Measurements from ENCODE around the gene ARMC7.

DNA sequence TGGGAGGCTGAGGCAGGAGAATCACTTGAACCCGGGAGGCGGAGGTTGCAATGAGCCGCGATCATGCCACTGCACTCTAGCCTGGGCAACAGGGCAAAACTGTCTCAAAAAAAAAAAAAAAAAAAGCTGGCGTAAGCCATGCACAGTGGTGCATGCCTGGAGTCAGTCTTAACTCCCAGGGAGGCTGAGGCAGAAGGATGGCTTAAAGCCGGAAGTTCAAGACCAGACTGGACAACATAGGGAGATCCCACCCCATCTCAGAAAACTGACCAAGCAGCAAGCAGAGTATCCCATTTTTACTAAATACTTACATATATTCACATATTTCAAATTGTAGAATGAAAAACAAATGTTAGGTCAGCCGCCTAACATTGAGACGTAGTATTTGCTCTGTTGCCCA is 17.2 kb downstream of the ARMC7 start:
- TF ChIP-seq, protein P1, sequence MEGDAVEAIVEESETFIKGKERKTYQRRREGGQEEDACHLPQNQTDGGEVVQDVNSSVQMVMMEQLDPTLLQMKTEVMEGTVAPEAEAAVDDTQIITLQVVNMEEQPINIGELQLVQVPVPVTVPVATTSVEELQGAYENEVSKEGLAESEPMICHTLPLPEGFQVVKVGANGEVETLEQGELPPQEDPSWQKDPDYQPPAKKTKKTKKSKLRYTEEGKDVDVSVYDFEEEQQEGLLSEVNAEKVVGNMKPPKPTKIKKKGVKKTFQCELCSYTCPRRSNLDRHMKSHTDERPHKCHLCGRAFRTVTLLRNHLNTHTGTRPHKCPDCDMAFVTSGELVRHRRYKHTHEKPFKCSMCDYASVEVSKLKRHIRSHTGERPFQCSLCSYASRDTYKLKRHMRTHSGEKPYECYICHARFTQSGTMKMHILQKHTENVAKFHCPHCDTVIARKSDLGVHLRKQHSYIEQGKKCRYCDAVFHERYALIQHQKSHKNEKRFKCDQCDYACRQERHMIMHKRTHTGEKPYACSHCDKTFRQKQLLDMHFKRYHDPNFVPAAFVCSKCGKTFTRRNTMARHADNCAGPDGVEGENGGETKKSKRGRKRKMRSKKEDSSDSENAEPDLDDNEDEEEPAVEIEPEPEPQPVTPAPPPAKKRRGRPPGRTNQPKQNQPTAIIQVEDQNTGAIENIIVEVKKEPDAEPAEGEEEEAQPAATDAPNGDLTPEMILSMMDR (conservative IDR thresholded peaks at IDR 0.05 in 1 of 2, IDR thresholded peaks at IDR 0.05 in 1 of 2; ENCODE audit: extremely low read depth in 1 of 2, insufficient read depth in 1 of 2, low read depth in 1 of 2, low read length in 2 of 2) = no peak
- TF ChIP-seq EZH2 (IDR thresholded peaks at IDR 0.05; ENCODE audit: borderline replicate concordance, low read length) = no peak
